Putamen (tissue), 1 donor: ENCODE data around the gene JAM3.

Experiments
- DNase-seq: peaks from one replicate; pipeline ENCODE4 v3.0.0-alpha.2; 2016; ENCODE audit warnings: low spot score

JAM3 gene

DNA sequence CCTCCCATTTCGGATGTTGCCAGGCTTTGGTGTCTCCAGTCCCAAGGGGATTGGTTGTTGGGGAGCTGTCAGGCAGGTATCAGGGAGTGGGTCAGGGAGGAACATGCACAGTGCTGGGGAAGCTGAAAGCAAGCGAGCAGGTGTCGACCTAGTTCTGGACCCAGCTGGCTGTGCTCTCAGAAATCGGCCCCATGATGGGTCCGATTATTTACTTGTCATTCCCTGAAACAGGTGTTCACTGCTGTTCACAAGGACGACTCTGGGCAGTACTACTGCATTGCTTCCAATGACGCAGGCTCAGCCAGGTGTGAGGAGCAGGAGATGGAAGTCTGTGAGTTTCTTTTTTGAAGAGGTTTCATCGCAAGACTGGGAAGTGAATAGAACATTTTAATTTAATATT is 76.8 kb downstream of the JAM3 start:
- DNase-seq = no peak

DNA sequence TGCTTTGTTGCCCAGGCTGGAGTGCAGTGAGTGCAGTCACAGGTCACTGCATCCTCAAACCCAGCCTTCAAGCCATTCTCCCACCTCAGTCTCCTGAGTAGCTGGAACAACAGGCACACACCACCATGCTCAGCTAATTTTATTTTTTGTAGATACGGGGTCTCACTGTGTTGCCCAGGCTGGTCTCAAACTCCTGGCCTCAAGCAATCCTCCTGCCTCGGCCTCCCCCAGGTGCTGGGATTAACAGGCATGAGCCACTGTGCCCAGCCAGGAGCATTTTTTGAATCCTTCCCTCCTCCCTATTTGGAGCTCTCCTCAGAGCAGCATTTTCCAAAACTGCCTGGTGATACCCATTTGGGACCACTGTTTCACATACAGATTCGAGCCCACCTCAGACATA is 77.7 kb downstream of the JAM3 start:
- DNase-seq = no peak

DNA sequence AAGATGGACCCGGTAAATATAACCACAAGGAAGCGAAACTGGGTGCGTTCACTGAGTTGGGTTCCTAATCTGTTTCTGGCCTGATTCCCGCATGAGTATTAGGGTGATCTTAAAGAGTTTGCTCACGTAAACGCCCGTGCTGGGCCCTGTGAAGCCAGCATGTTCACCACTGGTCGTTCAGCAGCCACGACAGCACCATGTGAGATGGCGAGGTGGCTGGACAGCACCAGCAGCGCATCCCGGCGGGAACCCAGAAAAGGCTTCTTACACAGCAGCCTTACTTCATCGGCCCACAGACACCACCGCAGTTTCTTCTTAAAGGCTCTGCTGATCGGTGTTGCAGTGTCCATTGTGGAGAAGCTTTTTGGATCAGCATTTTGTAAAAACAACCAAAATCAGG is 80.5 kb downstream of the JAM3 start:
- DNase-seq = no peak

DNA sequence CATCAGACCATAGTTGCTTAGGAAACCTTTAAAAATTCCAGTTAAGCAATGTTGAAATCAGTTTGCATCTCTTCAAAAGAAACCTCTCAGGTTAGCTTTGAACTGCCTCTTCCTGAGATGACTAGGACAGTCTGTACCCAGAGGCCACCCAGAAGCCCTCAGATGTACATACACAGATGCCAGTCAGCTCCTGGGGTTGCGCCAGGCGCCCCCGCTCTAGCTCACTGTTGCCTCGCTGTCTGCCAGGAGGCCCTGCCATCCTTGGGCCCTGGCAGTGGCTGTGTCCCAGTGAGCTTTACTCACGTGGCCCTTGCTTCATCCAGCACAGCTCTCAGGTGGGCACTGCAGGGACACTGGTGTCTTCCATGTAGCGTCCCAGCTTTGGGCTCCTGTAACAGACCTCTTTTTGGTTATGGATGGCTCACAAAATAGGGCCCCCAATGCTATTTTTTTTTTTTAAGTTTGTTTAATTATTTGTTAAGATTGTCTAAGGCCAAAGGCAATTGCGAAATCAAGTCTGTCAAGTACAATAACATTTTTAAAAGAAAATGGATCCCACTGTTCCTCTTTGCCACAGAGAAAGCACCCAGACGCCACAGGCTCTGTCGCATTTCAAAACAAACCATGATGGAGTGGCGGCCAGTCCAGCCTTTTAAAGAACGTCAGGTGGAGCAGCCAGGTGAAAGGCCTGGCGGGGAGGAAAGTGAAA is 81.5 kb downstream of the JAM3 start:
- peak; percentile 27 for DNase-seq

DNA sequence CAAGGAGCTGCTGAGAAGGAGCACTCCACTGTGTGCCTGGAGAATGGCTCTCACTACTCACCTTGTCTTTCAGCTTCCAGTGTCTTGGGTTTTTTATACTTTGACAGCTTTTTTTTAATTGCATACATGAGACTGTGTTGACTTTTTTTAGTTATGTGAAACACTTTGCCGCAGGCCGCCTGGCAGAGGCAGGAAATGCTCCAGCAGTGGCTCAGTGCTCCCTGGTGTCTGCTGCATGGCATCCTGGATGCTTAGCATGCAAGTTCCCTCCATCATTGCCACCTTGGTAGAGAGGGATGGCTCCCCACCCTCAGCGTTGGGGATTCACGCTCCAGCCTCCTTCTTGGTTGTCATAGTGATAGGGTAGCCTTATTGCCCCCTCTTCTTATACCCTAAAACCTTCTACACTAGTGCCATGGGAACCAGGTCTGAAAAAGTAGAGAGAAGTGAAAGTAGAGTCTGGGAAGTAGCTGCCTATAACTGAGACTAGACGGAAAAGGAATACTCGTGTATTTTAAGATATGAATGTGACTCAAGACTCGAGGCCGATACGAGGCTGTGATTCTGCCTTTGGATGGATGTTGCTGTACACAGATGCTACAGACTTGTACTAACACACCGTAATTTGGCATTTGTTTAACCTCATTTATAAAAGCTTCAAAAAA is 82.3 kb downstream of the JAM3 start:
- DNase-seq = no peak

DNA sequence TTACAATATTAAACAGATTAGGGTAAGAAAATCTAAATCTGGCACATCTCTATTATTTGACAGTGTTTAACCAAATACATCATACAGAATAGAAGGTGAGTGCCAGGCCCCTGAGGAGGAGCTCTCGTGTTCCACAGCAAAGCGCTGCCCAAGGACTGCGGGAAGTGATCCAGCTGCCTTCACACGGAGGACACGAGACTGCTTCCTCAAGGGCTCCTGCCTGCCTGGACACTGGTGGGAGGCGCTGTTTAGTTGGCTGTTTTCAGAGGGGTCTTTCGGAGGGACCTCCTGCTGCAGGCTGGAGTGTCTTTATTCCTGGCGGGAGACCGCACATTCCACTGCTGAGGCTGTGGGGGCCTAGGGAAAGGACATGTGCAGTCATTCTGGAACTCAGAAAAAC is 83.8 kb downstream of the JAM3 start:
- DNase-seq = no peak

DNA sequence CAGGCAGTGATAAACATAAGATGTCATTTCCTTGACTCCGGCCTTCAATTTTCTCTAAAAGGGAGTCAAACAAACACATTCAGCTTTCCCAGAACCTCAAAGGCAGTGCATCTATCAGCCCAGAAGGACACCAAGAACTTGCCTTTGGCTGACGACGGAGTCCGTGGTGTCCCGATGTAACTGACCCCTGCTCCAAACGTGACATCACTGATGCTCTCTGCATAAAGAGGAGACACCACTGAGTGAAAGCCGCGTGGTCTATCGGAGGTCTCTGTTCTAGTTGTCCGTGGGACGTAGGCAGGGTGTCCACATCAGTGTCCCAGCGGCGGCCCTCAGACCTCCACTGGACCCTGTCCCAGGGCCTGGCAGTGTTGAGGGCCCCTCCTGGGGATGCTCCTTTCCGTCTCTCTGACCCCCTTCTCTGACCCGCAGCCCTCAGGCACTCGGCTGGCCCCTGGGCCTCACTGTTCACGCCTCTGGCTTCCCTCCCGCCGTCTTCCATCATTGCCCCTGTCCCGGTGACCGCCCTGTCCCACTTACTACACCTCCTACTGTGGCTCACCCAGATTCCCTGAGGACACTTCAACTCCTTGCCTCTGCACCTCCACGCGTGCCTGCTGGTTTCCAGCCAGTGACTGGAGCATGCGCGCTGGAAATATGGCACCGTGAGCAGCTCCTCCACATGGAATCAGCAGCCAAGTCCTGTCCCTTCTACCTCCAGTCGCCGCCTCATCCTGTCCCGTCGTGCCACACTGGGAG is 84.5 kb downstream of the JAM3 start:
- no peak for DNase-seq

DNA sequence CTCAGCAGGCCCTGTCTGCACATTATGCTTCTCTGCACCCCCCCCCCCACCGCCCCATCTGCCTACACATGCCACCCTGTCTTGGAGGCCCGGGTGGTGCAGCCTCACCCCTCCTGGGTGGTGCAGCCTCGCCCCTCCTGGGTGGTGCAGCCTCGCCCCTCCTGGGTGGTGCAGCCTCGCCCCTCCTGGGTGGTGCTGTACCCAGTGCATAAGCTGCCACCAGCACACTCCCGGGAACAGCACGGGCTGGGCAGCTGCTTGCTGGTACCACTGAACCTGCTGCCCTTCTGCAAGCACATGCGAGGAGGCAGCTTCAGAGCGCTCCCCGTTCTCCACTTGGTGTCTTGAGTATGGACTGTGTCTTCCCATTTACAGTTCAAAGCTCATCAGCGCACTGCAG is 85.6 kb downstream of the JAM3 start:
- no peak for DNase-seq

DNA sequence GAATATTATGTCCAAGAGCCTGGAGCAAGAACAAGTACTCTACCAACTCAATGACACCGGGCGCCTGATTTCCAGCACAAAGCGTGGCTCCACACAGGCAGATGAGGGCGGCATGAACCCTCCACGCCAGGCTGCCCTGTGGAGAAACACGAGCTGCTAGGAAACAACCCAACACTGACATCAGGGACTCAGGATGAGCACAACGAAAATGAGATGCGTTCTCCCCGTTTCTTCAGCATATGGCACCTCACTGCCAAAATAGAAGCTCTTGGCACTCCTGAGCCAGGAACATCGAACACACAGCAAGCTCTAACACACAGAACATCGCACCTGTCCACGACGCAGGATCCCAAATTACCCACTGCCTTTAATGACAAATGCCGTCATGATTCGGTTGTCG is 86.6 kb downstream of the JAM3 start:
- no peak for DNase-seq

DNA sequence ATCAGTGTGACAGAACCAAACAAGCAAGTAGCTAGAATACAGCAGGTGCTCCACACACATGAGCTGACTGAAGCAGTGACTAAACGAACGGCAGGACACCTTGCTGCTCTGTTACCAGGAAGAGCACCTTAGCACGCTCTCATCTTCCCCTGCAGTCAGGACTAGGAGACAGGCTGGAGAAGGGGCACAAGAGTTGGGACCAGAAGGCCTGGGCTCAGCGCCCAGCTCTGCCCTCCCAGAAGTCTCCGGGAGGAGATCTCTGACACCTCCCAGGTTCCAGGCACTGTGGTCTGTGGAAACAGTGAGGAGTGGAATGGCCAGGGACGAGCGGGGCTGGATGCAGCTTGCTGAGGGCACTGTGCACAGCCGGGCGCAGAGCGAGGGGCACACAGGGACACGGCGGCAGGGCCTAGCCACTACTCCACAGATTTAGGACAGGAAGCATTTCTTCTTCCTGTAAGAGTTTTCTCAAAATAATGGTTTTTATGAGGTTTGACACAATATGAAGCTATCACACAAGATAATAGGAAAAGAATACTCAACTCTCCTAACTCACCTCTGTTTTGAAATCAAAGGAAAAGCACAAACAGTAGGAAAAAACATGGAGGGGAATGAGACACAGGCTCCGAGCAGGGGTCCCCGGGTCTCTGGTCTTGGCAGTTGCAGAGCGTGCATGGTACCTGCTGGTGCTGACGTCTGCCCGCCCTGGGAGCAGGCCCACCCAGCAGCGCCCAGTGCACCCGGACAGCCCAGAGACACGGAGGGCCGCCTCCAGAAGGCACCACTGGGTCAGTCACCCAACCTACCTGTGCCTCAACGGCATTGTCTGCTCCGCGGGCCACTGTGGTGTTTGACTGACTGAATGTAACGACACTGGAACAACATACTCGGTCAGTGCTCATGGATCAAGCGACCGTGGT is 87.3 kb downstream of the JAM3 start:
- DNase-seq = no peak

DNA sequence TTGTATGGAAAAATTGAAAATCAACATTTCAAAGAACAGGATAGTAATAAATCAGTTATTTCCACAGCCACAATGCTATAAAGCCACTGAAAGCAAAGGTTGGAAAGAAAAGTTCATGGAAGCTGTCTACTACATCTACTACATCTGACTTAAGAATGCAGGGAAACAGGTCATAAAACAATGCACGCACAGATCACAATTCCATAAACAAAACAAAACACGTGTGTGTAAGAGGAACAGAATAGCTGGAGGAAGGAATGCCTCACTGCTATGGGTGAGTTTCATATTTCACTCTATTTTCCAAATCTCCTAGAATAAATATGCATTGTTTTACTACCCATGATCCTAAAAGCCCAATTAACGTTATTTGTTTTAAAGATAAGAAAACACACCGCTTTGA is 88.6 kb downstream of the JAM3 start:
- DNase-seq = no peak

DNA sequence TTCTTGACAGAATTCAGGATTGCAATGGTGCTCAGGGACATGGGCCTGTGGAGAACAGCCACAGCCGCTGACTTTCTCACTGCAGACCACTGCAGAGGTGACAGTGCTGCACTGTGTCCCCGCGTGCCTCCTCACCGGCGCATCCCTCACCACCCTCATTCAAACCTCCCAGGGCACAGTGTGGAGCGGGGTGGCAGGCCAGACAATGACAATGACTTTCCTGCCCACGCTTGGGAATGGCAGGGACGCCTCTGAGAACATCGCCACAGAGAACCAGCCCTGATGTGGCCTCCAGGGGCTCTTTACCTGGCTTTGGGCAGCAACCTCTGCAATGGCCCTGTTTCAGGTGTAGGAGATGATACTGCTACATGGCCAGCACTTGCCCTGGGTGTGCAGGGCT is 89.2 kb downstream of the JAM3 start:
- no peak for DNase-seq

DNA sequence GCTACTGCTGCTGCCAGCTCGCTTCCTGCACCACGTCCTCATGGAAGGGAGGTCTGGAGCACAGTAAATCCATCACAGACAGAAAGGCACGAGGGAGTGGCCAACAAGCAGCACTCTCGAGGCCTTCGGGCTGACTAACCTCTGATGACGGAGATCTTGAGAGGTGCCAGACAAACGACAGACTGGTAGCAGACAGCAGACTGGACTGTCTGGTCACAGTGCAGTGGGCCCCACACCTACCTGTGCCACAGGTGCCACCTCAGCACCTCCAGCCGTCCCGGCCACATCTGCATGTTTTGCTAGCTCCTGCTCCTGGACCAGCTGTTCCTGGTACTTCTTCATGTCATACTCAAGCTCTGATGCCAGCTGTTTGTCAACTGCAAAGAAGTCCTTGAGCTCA is 90.8 kb downstream of the JAM3 start:
- DNase-seq = no peak

DNA sequence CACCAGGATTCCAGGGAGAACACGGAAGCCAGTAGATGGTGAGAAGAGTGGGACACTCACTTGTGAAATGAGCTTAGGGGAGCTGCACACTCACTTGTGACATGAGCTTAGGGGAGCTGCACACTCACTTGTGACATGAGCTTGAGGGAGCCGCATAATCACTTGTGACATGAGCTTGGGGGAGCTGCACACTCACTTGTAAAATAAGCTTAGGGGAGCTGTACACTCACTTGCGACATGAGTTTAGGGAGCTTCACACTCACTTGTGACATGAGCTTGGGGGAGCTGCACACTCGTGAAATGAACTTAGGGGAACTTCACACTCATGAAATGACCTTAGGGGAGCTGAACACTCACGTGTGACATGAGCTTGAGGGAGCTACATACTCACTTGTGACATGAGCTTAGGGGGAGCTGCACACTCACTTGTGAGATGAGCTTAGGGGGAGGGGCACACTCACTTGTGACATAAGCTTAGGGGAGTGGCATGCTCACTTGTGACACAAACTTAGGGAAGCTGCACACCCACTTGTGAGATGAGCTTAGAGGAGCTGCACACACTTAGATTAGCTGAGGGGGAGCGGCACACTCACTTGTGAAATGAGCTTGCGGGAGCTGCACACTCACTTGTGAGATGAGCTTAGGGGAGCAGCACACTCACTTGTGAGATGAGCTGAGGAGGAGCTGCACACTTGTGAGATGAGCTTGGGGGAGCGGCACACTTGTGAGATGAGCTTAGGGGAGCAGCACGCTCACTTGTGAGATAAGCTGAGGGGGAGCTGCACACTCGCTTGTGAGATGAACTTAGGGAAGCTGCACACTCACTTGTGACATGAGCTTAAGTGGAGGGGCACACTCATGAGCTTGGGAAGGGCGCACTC is 95.9 kb downstream of the JAM3 start:
- DNase-seq = no peak

DNA sequence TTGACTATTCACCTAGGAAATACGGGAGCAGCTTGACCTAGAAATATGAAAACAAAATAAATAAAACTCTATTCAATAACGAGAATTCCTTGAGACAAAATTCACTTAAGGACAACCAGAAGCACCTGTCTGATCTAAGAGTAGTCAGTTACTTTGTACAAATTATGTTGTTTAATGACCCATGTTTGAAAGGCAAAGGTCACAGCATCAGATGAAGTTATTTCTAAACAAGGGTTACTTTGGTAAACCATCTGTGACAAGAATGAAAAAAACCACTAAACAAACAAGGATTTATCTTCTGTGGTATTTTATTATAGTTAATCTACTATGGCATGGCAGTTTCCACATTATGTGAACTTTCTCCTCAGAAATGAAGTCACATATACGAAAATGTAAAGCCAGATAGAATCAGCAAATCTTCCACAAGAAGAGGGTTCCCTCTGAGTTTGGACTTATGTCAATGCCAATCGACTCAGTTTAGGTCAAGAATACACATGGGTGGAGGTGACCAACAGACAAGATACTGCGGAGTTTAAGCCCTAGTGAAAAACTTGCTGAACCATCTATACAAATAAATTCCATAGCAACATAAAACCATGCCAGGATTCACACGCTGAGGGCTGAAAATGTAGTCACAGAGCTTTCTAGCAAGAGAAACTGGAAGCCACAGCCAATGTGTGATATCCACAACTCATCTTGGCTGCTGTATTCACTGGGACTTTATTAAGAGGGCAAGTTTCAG is 101.5 kb downstream of the JAM3 start:
- no peak for DNase-seq

DNA sequence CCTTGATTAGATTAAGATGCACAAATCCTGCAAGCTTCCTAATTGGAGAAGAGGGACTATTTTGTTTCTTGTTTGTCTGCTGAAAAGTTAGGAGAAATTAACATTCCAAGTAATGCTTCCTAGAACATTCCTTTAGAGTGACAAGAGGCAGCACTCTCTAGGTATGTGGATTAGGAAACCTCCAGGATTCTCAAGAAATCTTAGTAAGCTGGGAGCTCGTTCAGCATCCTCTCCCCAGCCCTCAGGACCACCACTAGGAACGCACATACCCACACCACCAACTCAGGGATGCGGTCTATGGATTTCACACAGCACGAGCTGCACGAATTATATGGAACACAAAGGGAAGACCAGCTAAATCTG is 102.0 kb downstream of the JAM3 start:
- no peak for DNase-seq

DNA sequence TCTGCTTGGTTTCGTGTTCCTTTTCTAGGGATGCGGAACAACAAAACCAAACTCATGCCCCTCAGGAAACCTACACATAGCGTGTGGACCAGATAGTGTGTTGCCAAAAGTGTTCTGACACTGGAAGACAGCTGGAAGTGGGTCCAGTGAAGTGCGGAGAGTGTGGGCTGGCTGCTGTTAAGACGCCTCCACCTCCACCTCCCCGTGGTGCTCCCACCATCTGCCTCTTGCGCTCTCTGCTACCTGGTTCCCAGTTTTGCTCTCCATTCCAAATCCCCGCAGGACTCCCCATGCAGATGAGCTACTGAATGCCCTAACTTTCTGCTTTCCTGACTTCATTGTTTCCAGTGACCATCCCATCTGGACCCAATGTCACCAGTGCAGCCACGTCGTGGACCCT is 103.1 kb downstream of the JAM3 start:
- no peak for DNase-seq

DNA sequence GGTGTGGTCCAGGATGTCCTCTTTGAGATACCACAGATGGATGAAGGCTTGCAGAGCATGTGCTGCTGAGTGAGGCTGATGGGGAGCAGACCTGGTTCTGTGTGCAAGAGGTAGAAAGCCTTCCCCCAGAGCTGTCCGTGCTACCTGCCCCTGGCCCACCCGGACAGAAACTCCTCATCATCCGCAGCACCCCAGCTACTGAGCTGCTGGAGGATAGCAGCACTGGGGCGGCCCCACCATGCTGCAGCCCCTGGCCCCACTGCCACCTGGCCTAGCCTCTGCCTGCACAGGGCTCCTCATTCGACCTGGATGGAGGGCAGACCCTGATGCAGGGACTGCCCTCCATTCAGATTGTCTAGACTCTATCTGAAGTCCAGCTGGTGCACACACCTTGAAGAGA is 104.4 kb downstream of the JAM3 start:
- no peak for DNase-seq

DNA sequence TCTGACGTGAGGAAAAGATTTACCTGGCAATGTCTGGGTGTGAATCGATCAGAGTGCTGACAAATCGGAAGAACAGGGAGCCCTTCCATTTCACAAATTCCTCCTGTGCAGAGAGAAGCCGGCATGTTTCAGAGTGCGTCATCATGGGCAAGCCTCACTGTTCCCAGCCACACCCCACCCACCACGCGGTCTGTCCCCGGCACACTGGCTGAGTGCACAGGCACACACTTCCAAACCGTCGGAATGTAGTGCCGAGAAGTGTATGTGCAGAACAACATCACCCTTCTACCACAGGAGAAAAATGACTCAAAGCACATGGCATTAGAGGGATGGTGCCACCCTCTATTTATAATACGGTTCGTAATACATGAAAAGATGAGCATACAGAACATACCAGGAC is 107.4 kb downstream of the JAM3 start:
- no peak for DNase-seq

DNA sequence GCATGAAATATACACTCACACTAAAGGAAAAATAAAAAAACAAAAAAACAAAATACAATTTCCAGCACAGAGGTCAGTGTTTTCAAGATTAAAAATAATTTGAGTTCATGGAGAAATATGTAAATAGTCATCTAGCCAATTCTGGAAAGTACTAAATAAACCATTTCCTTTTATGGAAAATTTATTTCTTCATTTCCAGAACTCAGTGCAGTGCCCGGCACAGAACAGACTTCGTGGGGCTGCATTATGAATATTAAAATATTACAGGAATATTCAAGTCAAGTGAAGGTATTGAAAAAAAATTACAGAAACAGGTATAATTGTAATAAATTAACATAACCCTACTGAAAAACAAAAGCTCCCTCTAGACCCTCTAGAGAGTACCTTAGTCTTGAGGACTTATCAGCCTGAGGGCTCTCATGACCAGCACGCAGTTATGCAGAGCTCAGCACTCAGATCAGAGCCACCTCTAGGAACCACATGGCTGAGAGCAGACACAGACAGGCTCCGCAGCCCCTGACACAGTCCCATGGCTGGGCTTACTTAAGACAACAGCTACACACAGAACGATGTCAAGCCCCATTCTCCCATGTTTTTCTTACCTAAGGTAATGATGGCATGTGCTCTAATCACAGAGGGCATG is 109.3 kb downstream of the JAM3 start:
- no peak for DNase-seq
